ENCODE measurements around the gene WBP2.
"Not testable (repeated sequence)": the region's sequence is repeated elsewhere in the genome, so short reads cannot be mapped to it uniquely, and the experiment has no call there.

The WBP2 gene

DNA sequence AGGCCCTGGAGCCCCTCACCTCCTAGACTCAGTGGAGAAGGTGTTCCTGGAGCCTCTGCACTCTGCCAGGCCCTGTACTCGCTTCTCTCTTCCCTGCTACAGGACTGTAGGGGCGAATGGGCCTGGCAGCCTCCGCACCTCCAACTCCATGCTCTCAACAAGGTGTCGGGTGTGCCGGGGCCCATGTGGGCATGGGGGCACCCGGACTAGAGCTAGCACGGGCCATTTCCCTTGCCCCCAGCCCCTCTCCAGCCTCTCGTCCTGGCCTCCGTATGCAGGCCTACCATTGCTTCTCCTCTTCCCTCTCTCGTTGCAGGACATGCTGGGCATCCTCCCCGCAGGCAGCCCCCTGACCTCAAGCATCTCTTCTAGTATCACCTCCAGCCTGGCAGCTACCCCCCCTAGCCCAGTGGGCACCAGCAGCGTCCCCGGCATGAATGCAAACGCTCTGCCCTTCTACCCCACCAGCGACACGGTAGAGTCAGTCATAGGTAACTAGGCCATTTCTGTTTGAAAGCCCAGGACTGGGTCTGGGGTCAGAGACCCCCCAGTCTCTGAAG, 36.7 kb downstream of the WBP2 start:
- no peak for DNase-seq (ENCODE audit: insufficient read length, low spot score)
- no peak for TF ChIP-seq POLR2A (IDR thresholded peaks at IDR 0.05; ENCODE audit: low read depth, low read length)
- FAIRE-seq: no peak

DNA sequence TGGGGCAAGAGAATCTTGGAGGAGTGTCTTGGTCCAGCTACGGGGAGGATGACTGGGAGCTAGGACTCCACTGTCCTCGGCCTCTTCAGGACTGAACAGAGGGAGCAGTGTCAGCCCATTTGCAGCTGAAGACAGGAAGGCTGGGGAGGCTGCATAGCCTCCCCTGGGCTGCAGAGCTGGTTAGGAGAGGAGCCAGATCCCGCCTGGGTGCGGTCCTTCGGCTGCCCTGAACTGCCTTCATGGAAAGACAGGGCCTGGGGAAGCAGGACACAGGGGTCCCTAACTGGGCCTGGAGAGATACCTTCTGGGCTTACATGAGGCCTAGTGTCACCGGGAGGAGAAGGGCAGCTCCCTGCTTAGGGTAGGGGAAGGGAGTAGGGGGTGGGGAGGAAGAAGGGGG, 37.6 kb downstream of the WBP2 start:
- FAIRE-seq: no peak
- DNase-seq (ENCODE audit: insufficient read length, low spot score): no peak
- no peak for TF ChIP-seq POLR2A (IDR thresholded peaks at IDR 0.05; ENCODE audit: low read depth, low read length)

DNA sequence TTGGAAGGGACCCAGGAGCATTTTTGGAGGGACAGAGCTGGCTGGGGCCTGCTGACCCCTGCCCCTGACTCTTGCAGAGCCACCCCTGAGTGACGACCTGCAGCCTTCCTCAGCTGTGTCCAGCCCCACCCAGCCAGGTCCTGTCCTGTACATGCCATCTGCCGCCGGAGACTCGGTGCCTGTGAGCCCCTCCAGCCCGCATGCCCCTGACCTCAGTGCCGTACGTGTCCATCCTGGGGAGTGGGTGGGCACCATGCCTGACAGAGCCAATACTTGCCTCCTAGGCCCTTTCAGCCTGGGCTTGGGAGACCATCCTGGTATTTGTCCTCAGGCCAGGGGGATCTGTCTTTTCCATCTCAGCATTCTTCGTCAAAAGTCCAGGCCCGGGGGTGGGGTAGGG, 38.4 kb downstream of the WBP2 start:
- no peak for FAIRE-seq
- no peak for DNase-seq (ENCODE audit: insufficient read length, low spot score)

DNA sequence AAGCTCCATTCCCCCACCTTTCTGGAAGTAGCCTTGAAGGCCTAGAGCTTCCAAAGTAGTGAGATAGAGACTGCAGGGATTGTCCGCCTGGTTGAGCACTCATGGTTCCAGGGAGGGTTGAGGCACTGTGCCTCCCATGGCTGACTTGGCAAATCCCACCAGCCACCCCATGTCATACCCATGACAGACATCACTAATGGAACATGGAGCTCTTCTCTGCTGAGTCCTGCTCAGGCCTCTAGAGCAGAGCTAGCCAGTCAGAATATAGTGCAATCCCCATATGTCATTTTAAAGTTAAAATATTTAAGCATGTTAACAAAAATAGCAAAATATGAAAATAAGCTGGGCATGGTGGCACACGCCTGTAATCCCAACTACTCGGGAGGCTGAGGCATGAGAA, 39.7 kb downstream of the WBP2 start:
- FAIRE-seq (no peak), DNase-seq (ENCODE audit: insufficient read length, low spot score) (no peak)
- no peak for TF ChIP-seq POLR2A (IDR thresholded peaks at IDR 0.05; ENCODE audit: low read depth, low read length)

More for the DNA sequence above, 38.4 kb downstream of the WBP2 start:
- TF ChIP-seq POLR2A (IDR thresholded peaks at IDR 0.05; ENCODE audit: low read depth, low read length): no peak

DNA sequence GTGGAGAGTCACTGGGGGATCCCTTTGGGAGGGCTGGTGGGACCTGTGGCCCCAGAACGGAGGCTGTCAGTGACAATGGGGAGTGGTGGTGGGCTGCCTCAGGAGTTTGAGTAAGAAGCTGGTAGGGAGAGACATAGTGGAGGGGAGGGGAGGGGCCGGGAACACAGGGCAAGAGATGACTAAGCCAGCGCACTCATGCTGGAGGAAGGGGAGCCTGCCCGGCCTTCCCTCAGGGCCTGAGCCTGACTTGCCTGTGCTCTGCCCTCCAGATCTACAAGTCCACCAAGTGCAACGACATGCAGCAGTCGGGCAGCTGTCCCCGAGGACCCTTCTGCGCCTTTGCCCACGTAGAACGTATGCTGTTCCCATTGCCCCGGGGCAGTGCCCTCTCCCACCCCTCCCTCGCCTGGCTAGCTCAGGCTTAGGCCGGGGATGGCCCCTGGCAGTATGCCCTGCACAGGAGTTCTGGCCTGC, 40.2 kb downstream of the WBP2 start:
- no peak for TF ChIP-seq POLR2A (IDR thresholded peaks at IDR 0.05; ENCODE audit: low read depth, low read length)
- peak; percentile 97 for DNase-seq (ENCODE audit: insufficient read length, low spot score)
- peak; percentile 62 for FAIRE-seq

DNA sequence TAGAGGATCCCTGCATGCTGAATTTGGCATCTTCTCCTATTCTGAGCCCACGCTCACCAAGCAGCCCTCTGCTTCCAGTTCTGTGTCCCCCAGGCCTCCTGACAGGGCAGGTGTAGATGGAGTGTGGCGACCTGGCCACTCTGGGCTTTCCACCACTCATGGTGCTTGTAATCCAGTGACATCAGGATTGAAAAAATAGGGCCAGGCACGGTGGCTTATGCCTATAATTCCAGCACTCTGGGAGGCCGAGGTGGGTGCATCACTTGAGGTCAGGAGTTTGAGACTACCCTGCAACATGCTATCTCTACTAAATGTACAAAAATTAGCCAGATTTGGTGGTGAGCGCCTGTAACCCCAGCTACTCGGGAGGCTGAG, 41.1 kb downstream of the WBP2 start:
- no peak for TF ChIP-seq POLR2A (IDR thresholded peaks at IDR 0.05; ENCODE audit: low read depth, low read length)
- no peak for FAIRE-seq
- no peak for DNase-seq (ENCODE audit: insufficient read length, low spot score)

DNA sequence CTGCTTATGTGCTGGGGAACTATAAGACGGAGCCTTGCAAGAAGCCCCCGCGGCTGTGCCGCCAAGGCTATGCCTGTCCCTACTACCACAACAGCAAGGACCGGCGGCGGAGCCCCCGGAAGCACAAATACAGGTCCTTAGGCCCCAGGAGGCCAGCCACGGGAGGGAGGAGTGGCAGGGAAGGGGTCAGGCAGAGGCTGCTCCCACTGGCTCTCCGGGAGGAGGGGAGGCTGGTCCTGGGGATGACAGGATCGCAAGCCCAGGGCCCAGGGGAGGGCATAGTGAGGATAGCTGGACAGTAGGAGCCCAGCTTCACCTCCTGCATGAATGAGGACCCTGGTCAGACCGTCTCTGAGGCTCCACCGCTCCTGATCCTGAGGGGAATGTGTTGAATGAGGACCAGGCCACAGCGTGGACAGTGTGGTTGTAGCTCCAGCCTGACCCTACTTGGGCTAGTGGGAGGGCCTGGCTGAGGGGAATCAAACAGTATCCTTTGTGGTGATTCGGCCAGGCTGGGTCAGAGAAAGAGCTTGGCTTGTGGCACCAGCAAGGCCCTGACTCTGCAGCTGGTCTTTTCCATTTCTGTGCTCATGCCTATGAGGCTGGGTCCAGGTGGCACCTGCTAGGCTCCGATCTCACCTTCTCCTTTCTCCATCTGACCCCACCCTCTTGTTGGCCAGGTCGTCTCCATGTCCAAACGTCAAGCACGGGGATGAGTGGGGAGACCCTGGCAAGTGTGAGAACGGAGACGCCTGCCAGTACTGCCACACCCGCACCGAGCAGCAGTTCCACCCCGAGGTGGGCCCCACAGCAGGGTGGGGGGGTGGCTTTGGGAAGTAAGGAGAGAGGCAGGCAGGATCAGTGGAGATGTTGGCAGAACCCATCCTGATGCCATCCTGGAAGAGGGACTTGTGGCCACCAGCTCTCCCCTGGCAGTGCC, 41.8 kb downstream of the WBP2 start:
- no peak for DNase-seq (ENCODE audit: insufficient read length, low spot score)
- no peak for FAIRE-seq
- no peak for TF ChIP-seq POLR2A (IDR thresholded peaks at IDR 0.05; ENCODE audit: low read depth, low read length)

DNA sequence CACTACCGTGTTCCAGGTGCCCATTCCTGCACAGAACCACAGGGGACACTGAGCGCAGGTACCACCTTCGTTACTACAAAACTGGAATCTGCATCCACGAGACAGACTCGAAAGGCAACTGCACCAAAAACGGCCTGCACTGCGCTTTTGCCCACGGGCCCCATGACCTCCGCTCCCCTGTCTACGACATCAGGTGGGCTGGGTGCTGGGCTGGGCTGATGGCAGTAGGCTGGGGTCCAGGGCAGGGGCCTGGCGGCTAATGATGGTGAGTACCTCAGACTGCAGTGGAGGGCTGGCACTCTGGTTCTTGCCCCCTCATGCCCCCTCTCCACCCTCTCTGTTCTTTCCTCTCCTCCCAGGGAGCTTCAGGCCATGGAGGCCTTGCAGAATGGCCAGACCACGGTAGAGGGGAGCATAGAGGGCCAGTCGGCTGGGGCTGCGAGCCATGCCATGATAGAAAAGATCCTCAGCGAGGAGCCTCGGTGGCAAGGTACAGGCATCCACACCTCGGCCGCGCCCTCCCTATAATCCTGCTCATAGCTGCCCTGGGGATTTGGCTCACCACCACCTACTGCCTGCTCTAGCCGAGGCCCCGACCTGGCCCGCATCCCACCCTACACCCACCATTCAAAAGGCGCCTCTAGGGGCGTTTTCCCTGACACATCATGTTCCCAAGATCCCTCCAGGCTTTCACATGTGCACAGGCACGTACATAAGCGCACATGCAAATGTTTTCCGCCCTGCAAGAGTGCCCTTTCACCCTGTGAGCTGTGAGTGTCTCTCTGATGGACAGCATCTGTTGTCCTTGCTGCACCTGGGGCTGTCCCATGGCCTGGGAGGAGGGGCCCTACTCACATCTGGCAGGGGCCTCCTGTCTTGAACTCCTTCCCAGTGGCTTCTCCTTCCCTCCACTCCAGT, 42.8 kb downstream of the WBP2 start:
- FAIRE-seq (no peak), DNase-seq (ENCODE audit: insufficient read length, low spot score) (no peak)
- no peak for TF ChIP-seq POLR2A (IDR thresholded peaks at IDR 0.05; ENCODE audit: low read depth, low read length)

DNA sequence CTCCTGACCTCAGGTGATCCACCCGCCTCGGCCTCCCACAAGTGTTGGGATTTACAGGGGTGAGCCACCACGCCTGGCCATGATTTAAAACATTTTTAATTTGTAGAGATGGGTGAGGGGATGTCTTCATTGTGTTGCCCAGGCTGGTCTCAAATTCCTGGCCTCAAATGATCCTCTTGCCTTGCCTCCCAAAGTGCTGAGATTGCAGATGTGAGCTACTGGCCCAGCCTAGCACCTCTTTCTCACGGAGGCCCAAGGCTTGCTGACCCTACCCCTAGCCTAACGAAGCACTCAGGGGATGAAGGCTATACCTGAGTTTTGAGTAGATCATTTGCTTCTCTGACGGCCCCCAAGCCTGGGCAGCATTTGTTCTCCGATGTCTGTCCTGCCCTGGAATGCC, 44.0 kb downstream of the WBP2 start:
- TF ChIP-seq POLR2A (IDR thresholded peaks at IDR 0.05; ENCODE audit: low read depth, low read length): no peak
- FAIRE-seq (no peak), DNase-seq (ENCODE audit: insufficient read length, low spot score) (no peak)

DNA sequence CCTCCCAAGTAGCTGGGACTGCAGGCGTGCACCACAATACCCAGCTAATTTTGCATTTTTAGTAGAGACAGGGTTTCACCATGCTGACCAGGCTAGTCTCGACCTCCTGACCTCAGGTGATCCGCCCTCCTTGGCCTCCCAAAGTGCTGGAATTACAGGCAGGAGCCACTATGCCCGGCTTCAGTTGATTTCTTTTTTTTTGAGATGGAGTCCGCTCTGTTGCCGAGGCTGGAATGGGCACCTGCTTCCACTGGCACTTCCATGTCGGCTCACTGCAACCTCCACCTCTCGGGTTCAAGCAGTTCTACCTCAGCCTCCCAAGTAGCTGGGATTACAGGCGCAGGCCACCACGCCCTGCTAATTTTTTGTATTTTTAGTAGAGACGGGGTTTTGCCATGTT, 44.4 kb downstream of the WBP2 start:
- DNase-seq (ENCODE audit: insufficient read length, low spot score); FAIRE-seq: not testable (repeated sequence)

DNA sequence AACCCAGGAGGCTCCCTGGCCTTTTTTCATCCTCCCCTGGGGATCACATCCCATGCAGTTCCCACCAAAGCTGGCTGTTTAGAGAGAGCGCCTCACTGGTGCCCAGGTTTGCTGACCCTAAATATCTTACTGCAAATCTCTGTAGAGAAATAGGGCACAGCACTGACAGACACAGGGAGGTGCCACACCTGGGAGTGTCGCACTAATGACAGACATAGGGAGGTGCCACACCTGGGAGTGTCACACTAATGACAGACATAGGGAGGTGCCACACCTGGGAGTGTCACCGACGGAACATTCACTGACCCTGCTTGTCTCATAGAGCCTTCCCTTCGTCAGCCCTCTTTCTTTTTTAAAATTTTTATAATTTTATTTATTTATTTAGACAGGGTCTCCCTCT, 44.9 kb downstream of the WBP2 start:
- no peak for FAIRE-seq
- no peak for TF ChIP-seq POLR2A (IDR thresholded peaks at IDR 0.05; ENCODE audit: low read depth, low read length)
- no peak for DNase-seq (ENCODE audit: insufficient read length, low spot score)

DNA sequence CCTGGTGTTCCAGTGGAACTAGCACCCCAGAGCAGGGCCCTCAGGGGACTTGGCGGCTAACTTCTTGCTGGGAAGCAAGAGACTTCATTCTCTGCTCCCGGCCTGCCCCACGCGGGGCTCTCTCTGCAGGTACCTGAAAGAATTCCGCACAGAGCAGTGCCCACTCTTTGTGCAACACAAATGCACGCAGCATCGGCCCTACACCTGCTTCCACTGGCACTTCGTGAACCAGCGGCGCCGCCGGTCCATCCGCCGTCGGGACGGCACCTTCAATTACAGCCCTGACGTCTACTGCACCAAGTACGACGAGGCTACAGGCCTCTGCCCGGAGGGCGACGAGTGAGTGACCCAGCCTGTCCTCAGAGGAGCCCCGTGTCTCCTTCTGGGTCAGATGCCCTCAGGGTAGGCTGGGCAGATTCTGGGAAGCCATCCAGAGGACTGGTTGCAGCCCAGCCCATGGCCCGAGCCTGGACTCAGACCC, 45.5 kb downstream of the WBP2 start:
- DNase-seq (ENCODE audit: insufficient read length, low spot score) (no peak), FAIRE-seq (no peak)
- TF ChIP-seq POLR2A (IDR thresholded peaks at IDR 0.05; ENCODE audit: low read depth, low read length): no peak

DNA sequence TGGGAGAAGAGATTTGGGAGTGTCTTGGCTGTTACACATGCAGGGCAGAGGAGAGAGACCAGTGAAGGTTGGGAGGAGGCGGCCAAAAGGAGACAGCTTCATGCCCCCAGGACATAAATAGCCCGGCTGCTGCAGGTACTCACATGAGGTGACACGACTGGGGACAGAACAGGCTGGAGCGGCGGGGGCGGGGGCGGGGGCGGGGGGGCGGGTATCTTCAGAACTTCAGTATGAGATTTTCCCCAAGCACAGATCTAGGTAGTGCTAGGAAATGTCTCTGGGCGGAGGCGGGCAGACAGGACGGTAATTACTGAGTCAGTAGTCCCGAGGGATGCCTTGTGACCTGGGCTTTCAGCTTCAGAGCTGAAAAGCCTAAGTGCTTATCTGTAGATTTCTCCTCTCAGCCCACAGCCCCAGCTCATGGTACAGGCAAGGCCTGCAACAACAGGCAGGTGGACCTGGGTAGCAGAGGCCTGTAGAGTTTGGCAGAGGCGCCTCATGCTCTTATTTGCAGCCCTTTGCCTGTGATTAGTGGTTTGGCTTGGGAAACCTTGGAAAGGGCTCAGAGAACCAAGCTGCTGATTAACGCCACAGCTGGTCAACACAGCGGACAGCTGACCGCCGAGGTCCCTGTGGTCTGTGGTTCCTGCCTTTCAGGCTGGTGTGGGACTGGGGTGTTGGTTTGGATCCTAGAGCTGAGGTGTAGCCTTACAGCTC, 46.1 kb downstream of the WBP2 start:
- FAIRE-seq (no peak), DNase-seq (ENCODE audit: insufficient read length, low spot score) (no peak)
- TF ChIP-seq POLR2A (IDR thresholded peaks at IDR 0.05; ENCODE audit: low read depth, low read length): no peak
